ENCODE measurements around the gene PPL.
"Not testable (repeated sequence)": the region's sequence is repeated elsewhere in the genome, so short reads cannot be mapped to it uniquely, and the experiment has no call there.

Gene PPL

DNA sequence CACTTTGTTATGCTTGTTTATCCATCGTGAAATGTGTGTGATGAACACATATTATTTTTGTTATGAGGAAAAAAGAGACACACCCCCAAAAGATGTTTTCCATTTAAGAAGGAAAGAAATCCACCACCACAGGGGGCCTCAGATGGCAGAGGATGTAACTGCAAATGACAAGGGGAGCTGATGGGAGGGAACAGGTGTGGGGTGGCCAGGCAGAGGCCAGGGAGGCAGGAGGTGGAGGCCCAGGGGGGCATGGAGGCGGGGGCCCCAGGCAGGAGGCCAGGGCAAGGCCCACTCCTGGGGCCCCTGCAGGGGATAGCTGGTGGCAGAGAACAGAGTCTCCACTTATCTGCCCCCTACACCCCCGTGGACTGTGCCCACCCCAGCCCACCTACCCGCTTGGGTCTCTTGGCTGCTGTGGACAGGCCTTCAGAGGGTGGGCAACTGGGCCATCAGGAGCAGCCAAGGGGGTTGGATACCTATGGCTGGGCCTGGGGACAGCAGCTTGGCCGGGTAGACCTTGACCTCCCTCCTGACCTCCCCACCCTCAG is 28.0 kb downstream of the PPL start:
- no peak for DNase-seq

DNA sequence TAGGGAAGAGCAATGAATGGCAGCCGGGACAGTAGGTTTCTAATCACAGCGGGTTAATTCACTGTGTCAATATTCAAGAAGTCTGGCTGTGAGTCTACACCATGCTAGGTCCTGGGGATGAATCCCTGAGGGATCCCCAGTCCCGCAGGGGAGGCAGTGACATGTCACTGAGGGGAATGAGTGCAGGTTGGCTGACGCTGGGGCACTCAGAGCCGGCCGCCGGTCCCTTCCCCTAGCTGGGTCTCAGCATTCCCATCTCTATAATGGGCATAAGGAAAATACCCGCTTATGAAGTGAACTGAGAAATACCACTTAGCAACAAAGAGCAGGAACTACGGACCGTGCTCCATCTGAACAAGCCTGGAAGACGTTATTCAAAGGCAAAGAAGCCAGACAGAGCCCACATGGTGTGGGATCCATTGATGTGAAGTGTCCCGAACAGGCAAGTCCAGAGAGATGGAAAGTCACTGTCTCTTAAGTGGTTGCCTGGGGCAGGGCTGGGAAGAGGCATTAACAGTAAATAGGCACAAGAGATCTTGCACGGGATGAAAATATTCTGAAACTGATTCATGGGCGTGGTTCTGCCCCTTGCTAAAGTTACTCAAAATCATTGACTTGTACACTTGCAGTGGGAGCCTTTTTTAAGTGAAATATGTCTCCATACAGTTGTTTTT is 31.9 kb downstream of the PPL start:
- no peak for DNase-seq

DNA sequence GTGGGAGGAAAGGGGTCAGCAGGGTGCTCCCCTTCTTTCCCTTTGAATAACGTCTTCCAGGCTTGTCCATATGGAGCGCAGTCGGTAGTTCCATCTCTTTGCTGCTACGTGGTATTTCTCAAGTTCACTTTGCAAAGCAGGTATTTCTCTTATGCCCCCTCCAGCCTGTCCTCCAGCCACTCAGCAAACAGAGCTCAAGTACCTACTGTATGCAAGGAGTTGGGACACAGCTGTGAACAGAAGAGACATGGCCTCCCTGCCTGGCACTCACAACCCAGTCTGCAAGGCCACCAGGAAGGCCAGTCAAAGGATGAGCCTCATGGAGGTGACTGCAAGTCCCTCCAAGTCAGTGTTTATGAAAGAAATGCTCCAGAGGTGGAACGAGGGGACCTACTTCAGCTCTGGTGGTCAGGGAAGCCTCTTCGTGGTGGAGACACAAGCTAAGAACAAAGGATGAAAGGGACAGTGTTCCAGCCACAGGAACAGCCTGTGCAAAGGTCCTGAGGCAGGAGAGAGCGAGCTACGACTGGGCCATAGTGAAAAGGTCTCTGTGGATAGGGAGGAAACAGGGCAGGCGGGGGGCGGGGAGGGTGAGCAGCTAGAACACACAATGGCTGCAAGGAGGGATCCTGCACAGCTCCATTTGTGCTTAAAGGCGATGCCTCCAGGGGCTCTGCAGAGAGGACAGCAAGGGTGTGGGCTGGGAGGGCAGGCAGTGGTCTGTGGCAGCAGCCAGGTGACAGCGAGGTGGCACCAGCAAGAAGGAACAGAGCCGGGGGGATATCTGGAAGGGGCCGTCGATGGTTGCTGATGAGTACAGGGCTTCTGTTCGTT is 32.6 kb downstream of the PPL start:
- no peak for DNase-seq

DNA sequence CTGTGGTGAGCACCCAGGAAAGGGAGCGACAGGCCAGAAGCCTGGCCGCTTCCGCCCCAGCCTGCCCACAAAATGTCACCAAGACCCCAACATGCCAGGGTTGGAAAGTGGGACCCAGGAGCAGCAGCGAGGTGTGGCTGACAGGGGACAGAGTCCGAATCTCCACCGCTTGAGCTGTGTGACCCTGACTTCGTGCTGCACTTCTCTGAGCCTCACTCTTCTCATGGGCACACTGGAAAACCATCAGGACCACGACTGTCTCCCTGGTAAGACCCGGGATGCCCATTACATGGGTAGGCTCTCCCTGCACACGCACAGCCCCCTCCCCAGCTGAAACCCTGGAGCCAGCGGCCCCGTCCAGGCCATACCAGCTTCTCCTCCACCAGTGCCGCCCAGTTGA is 34.9 kb downstream of the PPL start:
- DNase-seq = no peak

DNA sequence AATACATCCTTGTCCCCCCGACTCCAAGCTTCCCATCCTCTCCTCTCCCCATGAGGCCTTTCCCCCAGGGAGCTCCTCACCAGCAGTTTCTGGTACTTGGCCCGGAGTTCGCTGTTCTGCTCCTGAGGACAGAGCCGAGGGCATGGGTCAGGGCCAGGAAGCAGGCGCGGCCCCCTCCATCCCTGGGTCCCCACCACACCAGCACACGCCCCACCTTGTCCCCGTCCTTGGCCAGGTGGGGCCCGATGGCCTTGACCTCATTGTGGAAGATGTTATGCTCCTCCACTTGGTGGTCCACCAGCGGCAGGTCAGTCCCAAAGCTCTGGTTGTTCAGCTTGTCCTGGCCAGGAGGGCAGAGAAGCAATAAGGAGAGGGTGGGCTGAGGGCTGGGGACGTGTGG is 36.2 kb downstream of the PPL start:
- DNase-seq = no peak

DNA sequence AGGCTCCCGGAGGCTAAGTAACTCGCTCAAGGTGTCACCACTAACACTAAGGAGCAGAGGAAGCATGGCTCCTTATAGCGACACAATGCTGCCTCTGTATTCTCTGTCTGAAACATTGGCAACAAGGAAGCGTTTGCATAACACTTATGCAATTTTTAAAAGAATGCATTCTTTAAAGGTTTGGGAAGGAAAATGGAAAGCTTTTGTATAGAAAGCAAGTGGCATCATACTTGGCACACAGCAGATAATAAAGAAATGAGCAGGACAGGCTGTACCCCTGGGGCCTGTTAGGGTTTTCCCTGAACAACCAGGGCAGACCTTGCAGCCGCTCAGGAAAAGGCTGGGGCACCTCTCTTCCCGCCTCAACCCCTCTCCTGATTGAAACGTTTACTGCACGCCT is 36.9 kb downstream of the PPL start:
- DNase-seq = no peak

DNA sequence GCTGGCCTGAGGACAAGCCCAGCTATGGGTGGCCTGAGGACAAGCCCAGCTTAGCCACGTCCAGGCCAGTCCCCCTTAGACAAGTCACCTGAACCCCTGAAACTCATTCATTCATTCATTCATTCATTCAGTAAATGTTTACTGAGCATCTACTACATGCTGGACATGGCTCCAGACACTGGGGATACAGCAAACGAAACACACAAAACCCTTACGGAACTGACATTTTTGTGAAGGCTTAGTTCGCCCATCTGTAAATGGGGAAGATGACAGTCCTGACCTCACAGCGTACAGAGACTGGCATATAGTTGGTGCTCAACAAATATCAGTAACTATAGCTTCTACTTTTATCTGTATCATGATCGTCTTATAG is 37.5 kb downstream of the PPL start:
- no peak for DNase-seq

DNA sequence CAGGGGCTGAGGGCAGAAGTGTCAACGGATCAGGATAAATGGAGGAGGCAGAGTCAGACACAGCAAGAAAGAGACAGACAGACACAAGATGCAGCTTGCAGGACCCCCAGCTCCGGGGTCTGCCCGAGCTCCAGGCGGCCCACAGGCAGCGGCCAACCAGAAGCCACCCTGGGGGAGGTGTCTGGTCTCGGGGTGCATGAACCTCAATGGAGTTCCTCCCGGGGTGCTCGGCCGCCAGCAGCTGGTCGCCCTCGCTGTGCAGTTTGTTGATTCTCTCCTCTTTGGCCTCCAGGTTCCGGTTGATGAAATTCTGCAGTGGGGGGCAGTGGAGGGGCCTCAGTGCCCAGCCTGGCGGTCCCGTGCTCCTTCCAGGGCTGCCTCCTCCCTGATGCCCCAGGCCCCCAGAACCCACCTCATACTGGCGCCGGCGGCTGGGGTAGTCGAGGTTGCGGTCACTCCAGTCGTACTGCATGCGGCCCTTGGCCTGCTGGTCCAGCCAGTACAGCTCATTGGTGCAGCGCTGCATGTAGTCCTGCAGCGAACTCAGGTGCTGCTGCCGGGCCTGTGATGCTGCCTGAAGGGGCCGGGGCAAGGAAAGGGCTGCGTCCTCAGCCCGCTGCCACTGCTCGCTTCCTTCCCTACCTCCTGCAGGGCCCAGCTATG is 38.0 kb downstream of the PPL start:
- no peak for DNase-seq

DNA sequence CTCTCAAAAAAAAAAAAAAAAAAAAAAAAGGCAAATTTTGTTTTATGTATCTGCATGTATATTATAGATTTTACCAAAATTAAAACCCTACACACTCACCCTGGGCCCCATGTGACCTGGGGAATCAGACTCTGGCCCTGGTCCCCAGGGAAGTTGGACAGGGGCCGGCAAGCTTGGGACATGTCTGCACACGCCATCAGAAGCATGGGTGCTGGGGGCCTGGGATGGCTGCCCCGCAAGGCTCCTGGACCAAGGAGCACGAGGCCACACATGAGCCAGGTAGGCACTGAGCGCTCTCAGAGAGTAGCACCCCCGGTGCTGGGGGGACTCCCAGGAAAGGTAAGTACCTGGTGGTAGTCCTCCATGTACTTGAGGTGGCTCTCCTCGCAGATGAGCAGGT is 39.6 kb downstream of the PPL start:
- no peak for DNase-seq

DNA sequence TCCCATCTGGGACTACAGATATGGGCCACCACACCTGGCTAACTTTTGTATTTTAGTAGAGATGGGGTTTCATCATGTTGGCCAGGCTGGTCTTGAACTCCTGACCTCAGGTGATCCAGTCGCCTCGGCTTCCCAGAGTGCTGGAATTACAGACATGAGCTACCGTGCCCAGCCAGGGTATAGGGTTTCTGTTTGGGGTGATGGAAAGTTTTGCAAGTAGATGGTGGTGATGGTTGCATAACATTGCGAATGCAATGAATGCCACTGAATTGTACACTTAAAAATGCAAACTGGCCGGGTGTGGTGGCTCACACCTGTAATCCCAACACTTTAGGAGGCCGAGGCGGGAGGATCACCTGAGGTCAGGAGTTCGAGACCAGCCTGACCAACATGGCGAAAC is 40.2 kb downstream of the PPL start:
- DNase-seq = not testable (repeated sequence)

DNA sequence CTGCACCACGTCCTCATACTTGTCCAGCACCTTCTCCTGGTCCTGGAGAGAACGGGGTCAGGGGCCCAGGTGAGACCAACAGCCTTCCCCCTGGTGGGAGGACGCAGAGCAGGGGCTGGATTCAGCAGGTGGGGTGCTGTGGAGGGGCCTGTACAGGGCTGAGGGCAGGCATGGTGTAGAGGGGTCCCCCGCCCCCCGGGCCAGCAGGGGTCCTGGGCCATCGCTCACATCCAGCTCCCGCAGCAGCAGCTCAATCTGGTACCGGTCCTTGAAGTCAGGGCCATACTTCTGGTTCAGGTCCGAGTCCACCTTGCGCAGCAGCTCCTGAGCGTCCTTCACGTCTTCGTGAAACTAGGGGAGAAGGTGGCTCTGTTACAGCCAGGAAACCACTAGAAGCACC is 41.6 kb downstream of the PPL start:
- DNase-seq = no peak

DNA sequence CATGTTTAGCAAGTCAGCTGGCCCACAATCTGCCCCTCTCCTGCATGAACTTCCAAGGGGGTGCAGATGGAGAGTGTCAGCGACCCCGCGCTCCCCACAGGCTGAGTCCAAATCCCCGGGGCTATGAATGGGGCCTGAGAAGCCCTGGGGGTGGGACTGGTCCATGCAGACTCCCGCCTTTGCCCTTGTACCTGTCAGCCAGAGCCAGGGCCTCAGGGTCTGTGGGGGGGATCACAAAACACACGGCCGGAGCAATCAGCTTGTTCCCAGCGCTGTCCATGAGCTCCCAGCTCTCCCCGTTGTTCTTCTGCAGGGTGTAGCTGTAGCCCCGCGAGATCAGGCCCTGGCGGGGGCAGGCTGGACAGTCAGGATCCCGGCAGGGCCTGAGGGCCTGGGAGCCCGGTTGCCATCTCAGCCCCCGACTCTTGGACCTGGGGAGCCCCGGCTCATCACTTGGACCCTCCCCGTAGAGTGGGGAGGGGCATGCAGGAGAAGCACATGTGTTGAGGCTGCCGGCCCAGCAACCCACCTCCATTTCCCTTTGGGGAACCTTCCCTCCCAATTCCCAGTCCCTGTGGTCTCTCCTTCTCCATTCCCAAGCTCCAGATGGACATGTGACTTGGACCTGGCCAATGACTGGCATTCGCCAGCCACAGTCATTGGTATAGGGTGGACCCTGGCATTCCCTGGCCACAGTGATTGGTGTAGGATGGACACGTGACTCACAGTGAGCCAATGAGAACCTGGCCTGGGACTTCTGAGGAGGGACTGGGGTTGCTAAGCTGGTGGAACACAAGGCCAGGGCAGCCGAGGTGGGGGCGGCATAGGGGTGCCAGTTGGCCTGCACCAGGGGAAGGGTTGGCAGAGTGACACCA is 42.4 kb downstream of the PPL start:
- DNase-seq = no peak

DNA sequence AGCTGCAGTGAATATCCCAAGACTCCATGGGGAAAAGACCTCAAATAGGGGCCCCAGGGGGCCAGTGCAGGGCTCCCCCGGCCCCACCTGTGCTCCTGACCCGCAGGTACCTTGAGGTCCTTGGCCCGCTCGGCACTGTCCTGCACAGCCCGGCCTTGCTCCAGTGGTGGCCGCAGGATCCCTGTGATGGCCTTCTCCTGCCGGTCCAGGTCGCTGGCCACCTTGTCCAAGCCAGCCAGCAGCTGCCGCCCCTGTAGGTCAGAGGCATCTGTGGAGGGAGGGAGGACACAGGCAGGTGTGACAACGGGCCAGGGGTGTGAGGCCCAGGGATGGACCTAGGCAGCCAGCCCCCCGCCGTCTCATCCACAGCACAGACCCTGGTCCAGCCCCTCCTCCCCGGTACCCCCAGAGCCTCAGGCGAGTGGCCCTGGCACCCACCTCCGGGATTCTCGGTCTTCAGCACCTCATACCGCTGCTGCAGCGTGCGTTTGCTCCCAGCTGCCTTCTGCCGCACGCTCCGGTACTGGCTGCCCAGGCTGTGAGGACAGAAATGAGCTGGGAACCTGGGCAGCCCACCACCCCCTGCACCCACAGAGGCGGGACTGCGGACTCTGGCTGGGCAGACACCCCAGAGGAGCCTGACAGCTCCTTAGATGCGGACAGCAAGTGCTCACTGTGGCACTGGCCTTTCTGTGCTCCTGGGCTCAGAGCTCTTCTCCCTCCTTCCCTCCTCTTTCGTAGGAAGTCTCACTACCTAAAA is 43.7 kb downstream of the PPL start:
- no peak for DNase-seq

DNA sequence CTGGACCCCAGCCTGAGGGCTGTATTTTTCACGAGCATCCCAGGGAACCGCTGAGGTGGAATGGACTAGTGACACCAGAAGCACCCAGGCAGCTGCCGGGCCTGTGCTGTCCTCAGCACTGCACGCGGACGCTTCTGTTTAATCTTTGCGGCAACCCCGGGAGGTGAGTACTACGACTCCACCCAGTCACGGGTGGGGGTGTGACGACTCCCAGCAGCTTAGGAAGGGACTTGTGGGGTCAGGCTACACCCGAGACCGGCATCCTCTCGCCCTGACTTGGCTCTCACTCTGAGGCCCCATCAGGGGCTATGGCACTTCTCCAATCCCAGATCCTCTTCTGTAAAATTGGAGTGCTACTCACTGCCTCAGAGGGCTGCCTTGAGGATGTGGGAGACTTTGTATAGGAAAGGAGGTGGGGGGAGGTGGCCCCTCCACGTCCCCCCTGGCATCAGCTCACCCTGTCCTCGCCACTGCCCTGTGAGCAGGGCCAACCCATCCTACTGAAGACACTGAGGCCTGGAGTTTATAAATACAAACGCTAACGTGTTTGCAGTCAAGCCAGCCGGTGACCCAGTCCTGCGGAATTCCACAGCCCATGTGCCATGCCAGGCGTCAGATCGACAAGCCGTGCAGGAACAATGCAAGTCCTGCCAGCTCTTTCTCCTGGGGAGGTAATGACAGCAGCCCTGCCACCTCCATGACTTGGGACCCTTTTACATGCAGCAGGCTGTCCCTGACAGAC is 44.4 kb downstream of the PPL start:
- DNase-seq = no peak

DNA sequence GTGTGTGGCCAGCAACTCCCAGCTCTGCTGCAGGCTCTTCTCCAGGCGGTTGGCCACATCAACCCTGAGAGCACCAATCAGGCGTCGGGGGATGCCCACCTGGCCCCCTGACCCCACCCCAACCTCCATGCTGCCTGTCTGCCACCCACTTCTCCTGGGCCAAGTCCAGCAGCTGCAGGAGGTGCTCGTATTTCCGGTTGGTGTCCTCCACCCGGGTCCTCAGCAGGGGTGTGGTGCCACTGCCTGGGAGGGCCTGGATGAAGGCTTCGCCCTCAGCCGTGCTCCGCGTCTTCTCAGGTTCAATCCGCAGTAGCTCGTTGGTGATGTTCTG is 45.1 kb downstream of the PPL start:
- DNase-seq = no peak

DNA sequence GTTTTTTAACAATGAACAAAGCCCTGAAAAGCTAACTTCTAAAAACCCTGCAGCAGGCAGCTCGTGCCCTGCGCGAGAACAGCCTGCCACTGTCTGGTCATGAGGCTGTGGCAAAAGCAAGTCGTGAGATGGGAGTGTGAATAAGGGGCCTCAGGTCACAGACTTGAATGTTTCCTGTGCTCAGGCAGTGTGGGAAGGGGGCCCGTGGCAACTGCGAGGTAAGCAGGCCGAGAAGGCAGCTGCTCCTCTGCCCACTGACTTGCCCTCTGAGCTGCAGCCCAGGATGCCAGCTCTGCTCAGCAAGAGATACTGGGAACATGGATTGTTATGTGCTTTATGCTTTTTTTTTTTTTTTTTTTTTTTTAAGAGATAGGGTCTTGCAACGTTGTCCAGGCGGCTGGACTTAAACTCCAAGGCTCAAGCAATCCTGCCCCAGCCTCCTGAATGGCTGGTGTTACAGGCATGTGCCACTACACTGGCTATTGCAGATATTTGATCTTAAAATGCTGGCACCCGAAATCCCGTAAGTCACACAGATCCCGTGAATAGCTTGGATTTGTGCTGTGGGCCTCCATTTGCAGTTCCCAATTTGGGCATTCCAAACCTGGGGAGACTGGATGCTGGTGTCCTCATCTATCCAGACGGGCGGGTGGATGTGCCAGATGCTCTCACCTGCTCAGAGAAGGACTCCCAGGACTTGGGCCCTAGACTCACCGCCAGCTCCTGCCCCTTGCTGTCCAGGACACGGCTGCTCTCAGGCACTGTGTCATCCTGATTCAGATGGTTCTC is 45.7 kb downstream of the PPL start:
- DNase-seq = no peak

DNA sequence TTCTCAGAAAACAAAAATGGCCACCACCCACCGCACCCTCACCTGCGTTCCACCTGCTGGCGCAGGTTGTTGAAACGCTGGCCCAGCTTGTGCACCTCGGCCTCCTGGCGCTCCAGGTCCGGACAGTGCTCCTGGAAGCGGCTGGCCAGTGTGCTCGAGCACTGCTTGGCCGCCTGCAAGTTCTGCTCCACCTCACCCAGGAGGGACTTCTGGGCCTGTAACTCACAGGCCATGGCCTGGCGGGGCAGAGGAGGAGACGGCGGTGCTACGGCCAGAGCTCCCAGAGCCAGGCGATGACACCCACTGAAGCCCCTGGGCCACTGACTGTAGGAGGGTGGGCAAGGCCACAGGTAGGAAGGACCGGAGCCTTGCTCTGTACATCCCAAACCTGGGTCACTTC is 46.3 kb downstream of the PPL start:
- no peak for DNase-seq

DNA sequence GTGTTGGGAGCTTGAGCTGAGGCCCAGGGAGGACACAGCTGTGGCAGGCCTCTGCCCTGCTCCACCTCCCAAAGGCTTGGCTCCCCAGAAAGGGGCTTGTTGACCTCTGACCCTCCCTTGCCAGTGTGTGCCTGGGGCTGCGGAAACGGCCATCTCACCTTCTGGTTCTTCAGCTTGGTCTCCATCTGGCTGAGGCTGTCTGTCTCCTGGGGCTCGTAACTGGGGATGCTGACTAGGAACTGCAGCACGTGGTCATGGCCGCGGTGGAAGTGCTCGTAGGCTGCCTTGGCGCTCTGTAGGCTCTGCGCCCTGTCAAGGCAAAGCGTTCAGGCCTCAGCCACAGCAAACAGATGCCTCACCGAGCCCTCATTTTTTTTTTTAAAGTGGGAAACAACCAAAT is 46.9 kb downstream of the PPL start:
- no peak for DNase-seq

DNA sequence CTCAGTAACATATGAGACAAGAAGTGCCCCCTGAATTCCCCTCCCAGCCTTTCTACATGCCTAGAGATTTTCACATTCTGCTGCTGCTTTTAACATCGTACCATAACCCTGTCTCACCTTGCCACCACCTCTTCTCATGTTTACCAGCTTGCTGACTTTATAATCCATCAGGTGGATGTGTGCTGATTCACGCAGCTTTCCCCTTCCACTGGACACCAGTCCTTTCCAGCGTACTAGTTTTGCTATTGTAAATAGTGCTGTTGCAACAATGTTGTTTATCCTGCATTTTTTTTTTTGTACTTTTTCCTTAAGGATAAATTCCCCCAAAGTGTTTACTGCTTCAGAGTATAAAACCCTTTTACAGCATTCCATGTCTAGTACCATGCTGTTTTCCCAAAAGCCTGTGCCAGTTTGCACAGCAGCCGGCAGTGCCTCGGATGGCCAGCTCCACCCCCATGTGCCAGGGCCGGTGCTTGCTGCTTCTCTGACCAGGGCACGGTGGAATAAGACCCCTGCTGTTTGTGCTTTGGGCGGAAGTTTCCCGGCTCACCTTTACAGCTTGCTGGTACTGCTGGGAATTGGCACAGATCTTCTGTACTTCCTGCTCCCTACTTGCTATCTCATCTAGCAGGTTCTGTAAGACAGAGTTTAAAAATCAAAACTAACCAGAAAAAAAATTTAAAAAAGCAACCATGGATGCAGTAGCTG is 48.4 kb downstream of the PPL start:
- no peak for DNase-seq

DNA sequence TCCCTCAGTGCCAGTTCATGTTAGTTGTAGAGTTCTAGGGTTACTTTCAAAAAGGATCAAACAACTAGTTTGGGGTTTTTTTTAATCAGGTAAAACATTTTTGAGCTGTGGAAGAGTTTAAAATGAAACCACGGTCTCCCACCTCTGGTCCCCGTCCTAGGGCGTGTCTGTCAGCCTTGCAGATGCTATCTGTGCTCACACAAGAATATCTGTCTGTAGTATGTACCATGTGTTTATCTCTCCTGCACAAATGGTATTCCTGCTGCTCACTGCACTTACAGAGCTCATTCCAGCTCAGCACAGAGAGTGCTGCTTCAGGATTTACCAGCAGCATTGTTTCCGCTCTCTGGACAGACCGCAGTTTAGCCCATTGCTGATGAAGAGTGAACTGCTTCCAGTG is 50.8 kb downstream of the PPL start:
- DNase-seq = no peak

Measured in NCI-H748 treated with DMSO at 0.1 percent for 48 hours (cell line).